Lower leg skin (tissue), 3 donors: ENCODE measurements around the gene HSP90AA1.
"Not testable (repeated sequence)": the region's sequence is repeated elsewhere in the genome, so short reads cannot be mapped to it uniquely, and the experiment has no call there.

Source experiments
- POLR2A ChIP-seq, 2 donors: fragments of 450-650 bp; IDR thresholded peaks; one replicate each; pipeline ENCODE4 v1.6.1; 2016 to 2017; ENCODE audit warnings: antibody characterized with exemption in 2 of 2, mild to moderate bottlenecking in 1 of 2, moderate library complexity in 1 of 2
- TF ChIP-seq, protein P1 (sequence below), 3 donors: fragments of 450-650 bp; IDR thresholded peaks; one replicate each; pipeline ENCODE4 v1.5.1; 2016; ENCODE audit warnings: antibody characterized with exemption in 3 of 3, mild to moderate bottlenecking in 3 of 3, moderate library complexity in 2 of 3

DNA sequence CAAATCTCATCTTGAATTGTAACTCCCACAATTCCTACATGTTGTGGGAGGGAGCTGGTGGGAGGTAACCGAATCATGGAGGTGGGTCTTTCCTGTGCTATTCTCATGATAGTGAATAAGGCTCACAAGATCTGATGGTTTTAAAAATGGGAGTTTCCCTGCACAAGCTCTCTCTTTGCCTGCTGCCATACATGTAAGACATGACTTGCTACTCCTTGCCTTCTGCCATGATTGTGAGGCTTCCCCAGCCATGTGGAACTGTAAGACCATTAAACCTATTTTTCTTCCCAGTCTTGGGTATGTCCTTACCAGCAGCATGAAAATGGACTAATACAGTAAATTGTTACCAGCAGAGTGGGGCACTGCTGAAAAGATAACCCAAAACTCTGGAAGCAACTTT lies 22.5 kb upstream of the HSP90AA1 start:
- not testable (repeated sequence) for TF ChIP-seq POLR2A (IDR thresholded peaks at IDR 0.05)
- TF ChIP-seq, protein P1, sequence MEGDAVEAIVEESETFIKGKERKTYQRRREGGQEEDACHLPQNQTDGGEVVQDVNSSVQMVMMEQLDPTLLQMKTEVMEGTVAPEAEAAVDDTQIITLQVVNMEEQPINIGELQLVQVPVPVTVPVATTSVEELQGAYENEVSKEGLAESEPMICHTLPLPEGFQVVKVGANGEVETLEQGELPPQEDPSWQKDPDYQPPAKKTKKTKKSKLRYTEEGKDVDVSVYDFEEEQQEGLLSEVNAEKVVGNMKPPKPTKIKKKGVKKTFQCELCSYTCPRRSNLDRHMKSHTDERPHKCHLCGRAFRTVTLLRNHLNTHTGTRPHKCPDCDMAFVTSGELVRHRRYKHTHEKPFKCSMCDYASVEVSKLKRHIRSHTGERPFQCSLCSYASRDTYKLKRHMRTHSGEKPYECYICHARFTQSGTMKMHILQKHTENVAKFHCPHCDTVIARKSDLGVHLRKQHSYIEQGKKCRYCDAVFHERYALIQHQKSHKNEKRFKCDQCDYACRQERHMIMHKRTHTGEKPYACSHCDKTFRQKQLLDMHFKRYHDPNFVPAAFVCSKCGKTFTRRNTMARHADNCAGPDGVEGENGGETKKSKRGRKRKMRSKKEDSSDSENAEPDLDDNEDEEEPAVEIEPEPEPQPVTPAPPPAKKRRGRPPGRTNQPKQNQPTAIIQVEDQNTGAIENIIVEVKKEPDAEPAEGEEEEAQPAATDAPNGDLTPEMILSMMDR (IDR thresholded peaks at IDR 0.05): not testable (repeated sequence)
